Skeletal muscle satellite cell (primary cell): ENCODE results near the gene SLC12A7.

Experiments
- H3K27me3 ChIP-seq: 2 replicates; pipeline ENCODE4 v1.7.0; 2013; ENCODE audit warnings: low read length; ENCODE audit not compliant: control insufficient read depth, insufficient read depth
- H3K36me3 ChIP-seq: 2 replicates; pipeline ENCODE4 v1.7.0; 2013; ENCODE audit warnings: mild to moderate bottlenecking, control low read depth, low read length; ENCODE audit not compliant: insufficient read depth
- H3K4me1 ChIP-seq: 2 replicates; pipeline ENCODE4 v1.7.0; 2013; ENCODE audit warnings: low read length; ENCODE audit not compliant: control insufficient read depth, insufficient read depth
- H3K4me2 ChIP-seq: 2 replicates; pipeline ENCODE4 v1.7.0; 2013; ENCODE audit warnings: mild to moderate bottlenecking, low read length
- H3K4me3 ChIP-seq: 2 replicates; pipeline ENCODE4 v1.7.0; 2013; ENCODE audit warnings: low read length
- H3K9ac ChIP-seq: 2 replicates; pipeline ENCODE4 v1.7.0; 2013; ENCODE audit warnings: mild to moderate bottlenecking, low read depth, low read length, moderate library complexity
- H3K9me3 ChIP-seq: replicated peaks from 2 replicates; pipeline ENCODE4 v1.7.0; 2013; ENCODE audit warnings: mild to moderate bottlenecking, control low read depth, low read length

SLC12A7 gene

GRCh38 chr5:1052641-1053390, 59.0 kb downstream of the SLC12A7 start:
- Histone ChIP-seq H3K9me3 (no peaks in the 10 kb centered on the region), H3K4me3 (no peak overlapping the region), H3K4me1 (no peaks in the 10 kb centered on the region), H3K9ac (no peak overlapping the region), H3K36me3 (no peaks in the 10 kb centered on the region), H3K27me3 (peaks cover 24% of the 10 kb centered on the region), H3K4me2 (no peak overlapping the region)

- Histone ChIP-seq H3K9ac (no peak overlapping the region), H3K9me3 (no peaks in the 10 kb centered on the region), H3K4me1 (no peaks in the 10 kb centered on the region), H3K4me3 (no peak overlapping the region), H3K4me2 (no peak overlapping the region), H3K27me3 (peaks cover 24% of the 10 kb centered on the region), H3K36me3 (no peaks in the 10 kb centered on the region)
Measured at GRCh38 chr5:1052076-1052475, 59.8 kb downstream of the SLC12A7 start.

- Histone ChIP-seq H3K9me3 (no peaks in the 10 kb centered on the region), H3K4me2 (no peak overlapping the region), H3K4me3 (no peak overlapping the region), H3K27me3 (peaks cover 24% of the 10 kb centered on the region), H3K4me1 (no peaks in the 10 kb centered on the region), H3K36me3 (no peaks in the 10 kb centered on the region), H3K9ac (no peak overlapping the region)
Measured at GRCh38 chr5:1051366-1051720, 60.5 kb downstream of the SLC12A7 start.

- Histone ChIP-seq H3K27me3 (peaks cover 24% of the 10 kb centered on the region), H3K9ac (no peak overlapping the region), H3K4me3 (no peak overlapping the region), H3K9me3 (no peaks in the 10 kb centered on the region), H3K4me1 (no peaks in the 10 kb centered on the region), H3K4me2 (no peak overlapping the region), H3K36me3 (no peaks in the 10 kb centered on the region)
Measured at GRCh38 chr5:1050423-1051365, 61.2 kb downstream of the SLC12A7 start.

- H3K9ac ChIP-seq: no peak overlapping the region
- H3K4me2 ChIP-seq: no peak overlapping the region
- peaks cover 24% of the 10 kb centered on the region for H3K27me3 ChIP-seq
- H3K4me1 ChIP-seq: no peaks in the 10 kb centered on the region
- no peak overlapping the region for H3K4me3 ChIP-seq
- no peaks in the 10 kb centered on the region for H3K36me3 ChIP-seq
- H3K9me3 ChIP-seq: no peaks in the 10 kb centered on the region
Measured at GRCh38 chr5:1048861-1049838, 62.7 kb downstream of the SLC12A7 start.

- no peaks in the 10 kb centered on the region for H3K36me3 ChIP-seq
- H3K4me3 ChIP-seq: no peak overlapping the region
- no peaks in the 10 kb centered on the region for H3K4me1 ChIP-seq
- no peaks in the 10 kb centered on the region for H3K9me3 ChIP-seq
- H3K9ac ChIP-seq: no peak overlapping the region
- H3K27me3 ChIP-seq: peaks cover 24% of the 10 kb centered on the region
- no peak overlapping the region for H3K4me2 ChIP-seq
Measured at GRCh38 chr5:1048162-1048721, 63.6 kb downstream of the SLC12A7 start.

GRCh38 chr5:1047332-1047965, 64.4 kb downstream of the SLC12A7 start:
- no peaks in the 10 kb centered on the region for H3K9me3 ChIP-seq
- H3K4me2 ChIP-seq: no peak overlapping the region
- no peak overlapping the region for H3K9ac ChIP-seq
- H3K36me3 ChIP-seq: no peaks in the 10 kb centered on the region
- H3K4me1 ChIP-seq: no peaks in the 10 kb centered on the region
- peaks cover 19% of the 10 kb centered on the region for H3K27me3 ChIP-seq
- H3K4me3 ChIP-seq: no peak overlapping the region

GRCh38 chr5:1045960-1046560, 65.8 kb downstream of the SLC12A7 start:
- no peaks in the 10 kb centered on the region for H3K4me1 ChIP-seq

GRCh38 chr5:1044117-1044516, 67.7 kb downstream of the SLC12A7 start:
- Histone ChIP-seq H3K27me3 (no peaks in the 10 kb centered on the region), H3K9ac (no peak overlapping the region), H3K36me3 (no peaks in the 10 kb centered on the region), H3K4me1 (no peaks in the 10 kb centered on the region), H3K9me3 (no peaks in the 10 kb centered on the region), H3K4me2 (no peak overlapping the region), H3K4me3 (no peak overlapping the region)

More at GRCh38 chr5:1045960-1046560, 65.8 kb downstream of the SLC12A7 start:
- Histone ChIP-seq H3K9me3 (no peaks in the 10 kb centered on the region), H3K36me3 (no peaks in the 10 kb centered on the region), H3K9ac (no peak overlapping the region), H3K4me3 (no peak overlapping the region), H3K4me2 (no peak overlapping the region), H3K27me3 (peaks cover 7% of the 10 kb centered on the region)

- H3K4me2 ChIP-seq: no peak overlapping the region
- H3K4me3 ChIP-seq: no peak overlapping the region
- H3K27me3 ChIP-seq: no peaks in the 10 kb centered on the region
- no peaks in the 10 kb centered on the region for H3K36me3 ChIP-seq
- H3K9ac ChIP-seq: no peak overlapping the region
- H3K4me1 ChIP-seq: no peaks in the 10 kb centered on the region
- no peaks in the 10 kb centered on the region for H3K9me3 ChIP-seq
Measured at GRCh38 chr5:1043327-1043726, 68.5 kb downstream of the SLC12A7 start.
